Measurements from ENCODE around the gene FGD4. TPM values are rescaled to one million over a fixed set of nuclear protein-coding genes. Genes with fewer than 3 reads are reported as not detected.

Gene FGD4
- total RNA-seq = under 1 TPM; 0.61 to 0.76 TPM

GRCh38 chr12:32399370-32400113 is at the start of gene FGD4:
Gene FGD4 (plus strand): TSS chr12:32399558.
- Mint-ChIP-seq H3K4me1 (peaks cover 7% of the 10 kb centered on the region), H3K4me3 (peak within 1 kb of the TSS; percentile 84), H3K36me3 (no peaks in the 10 kb centered on the region), H3K9me3 (ENCODE audit: low read depth) (no peaks in the 10 kb centered on the region), H3K27me3 (peaks cover 43% of the 10 kb centered on the region), H3K27ac (peak within 1 kb of the TSS; percentile 75)
- ATAC-seq (peak; percentile 93), DNase-seq (peak; percentile 84)
- CTCF ChIA-PET = interaction anchor here (1.1 to 1.4 kb wide), 4 partner anchors 15 to 240 kb away, joined by 3 read pairs; no protein-coding TSS in a partner anchor

GRCh38 chr12:32353540-32353939 is 45.8 kb upstream of the FGD4 start:
- H3K4me1 Mint-ChIP-seq = no peaks in the 10 kb centered on the region
- no peaks in the 10 kb centered on the region for H3K9me3 Mint-ChIP-seq (ENCODE audit: low read depth)
- no peak overlapping the region for H3K4me3 Mint-ChIP-seq
- CTCF ChIA-PET = no interaction called here
- no peak overlapping the region for H3K27ac Mint-ChIP-seq
- no peaks in the 10 kb centered on the region for H3K36me3 Mint-ChIP-seq
- H3K27me3 Mint-ChIP-seq = no peaks in the 10 kb centered on the region
- ATAC-seq (no peak), DNase-seq (no peak)

- Mint-ChIP-seq H3K9me3 (ENCODE audit: low read depth) (no peaks in the 10 kb centered on the region), H3K4me1 (no peaks in the 10 kb centered on the region), H3K36me3 (no peaks in the 10 kb centered on the region), H3K27me3 (no peaks in the 10 kb centered on the region), H3K27ac (no peak overlapping the region), H3K4me3 (no peak overlapping the region)
- DNase-seq (no peak), ATAC-seq (no peak)
- CTCF ChIA-PET = no interaction called here
Observed at GRCh38 chr12:32357601-32358249, 41.6 kb upstream of the FGD4 start.

- CTCF ChIA-PET = no interaction called here
- H3K9me3 Mint-ChIP-seq (ENCODE audit: low read depth) = no peaks in the 10 kb centered on the region
- ATAC-seq (no peak), DNase-seq (no peak)
- no peaks in the 10 kb centered on the region for H3K27me3 Mint-ChIP-seq
- H3K4me3 Mint-ChIP-seq = no peak overlapping the region
- no peaks in the 10 kb centered on the region for H3K4me1 Mint-ChIP-seq
- no peak overlapping the region for H3K27ac Mint-ChIP-seq
- no peaks in the 10 kb centered on the region for H3K36me3 Mint-ChIP-seq
Observed at GRCh38 chr12:32360956-32361355, 38.4 kb upstream of the FGD4 start.

GRCh38 chr12:32362892-32363291 is 36.5 kb upstream of the FGD4 start:
- no peak for DNase-seq
- Mint-ChIP-seq H3K27ac (no peak overlapping the region), H3K9me3 (ENCODE audit: low read depth) (no peaks in the 10 kb centered on the region), H3K4me3 (no peak overlapping the region), H3K4me1 (no peaks in the 10 kb centered on the region), H3K27me3 (no peaks in the 10 kb centered on the region), H3K36me3 (no peaks in the 10 kb centered on the region)
- CTCF ChIA-PET = no interaction called here
- ATAC-seq = no peak

- Mint-ChIP-seq H3K27me3 (no peaks in the 10 kb centered on the region), H3K9me3 (ENCODE audit: low read depth) (no peaks in the 10 kb centered on the region)
- peak; percentile 56 for DNase-seq
Observed at GRCh38 chr12:32365473-32366064, 33.8 kb upstream of the FGD4 start.

GRCh38 chr12:32366714-32367113 is 32.6 kb upstream of the FGD4 start:
- ATAC-seq (no peak), DNase-seq (no peak)
- H3K4me3 Mint-ChIP-seq = no peak overlapping the region
- H3K27ac Mint-ChIP-seq = no peak overlapping the region
- no peaks in the 10 kb centered on the region for H3K36me3 Mint-ChIP-seq
- H3K27me3 Mint-ChIP-seq = no peaks in the 10 kb centered on the region
- no peaks in the 10 kb centered on the region for H3K9me3 Mint-ChIP-seq (ENCODE audit: low read depth)
- CTCF ChIA-PET = interaction anchor here (1.2 to 2.5 kb wide), 3 partner anchors 33 to 389 kb away, joined by 3 to 14 read pairs (median 3); partner anchors contain the start of gene YARS2
- H3K4me1 Mint-ChIP-seq = no peaks in the 10 kb centered on the region

More at GRCh38 chr12:32365473-32366064, 33.8 kb upstream of the FGD4 start:
- CTCF ChIA-PET = interaction anchor here (0.6 to 2.5 kb wide), 6 partner anchors 10 to 390 kb away, joined by 3 to 14 read pairs (median 4); partner anchors contain the start of gene YARS2
- Mint-ChIP-seq H3K36me3 (no peaks in the 10 kb centered on the region), H3K4me1 (no peaks in the 10 kb centered on the region), H3K4me3 (no peak overlapping the region), H3K27ac (no peak overlapping the region)
- no peak for ATAC-seq

GRCh38 chr12:32367381-32367780 is 32.0 kb upstream of the FGD4 start:
- Mint-ChIP-seq H3K9me3 (ENCODE audit: low read depth) (no peaks in the 10 kb centered on the region), H3K27ac (no peak overlapping the region), H3K36me3 (no peaks in the 10 kb centered on the region), H3K4me3 (no peak overlapping the region), H3K4me1 (no peaks in the 10 kb centered on the region), H3K27me3 (no peaks in the 10 kb centered on the region)
- DNase-seq (no peak), ATAC-seq (no peak)
- CTCF ChIA-PET = interaction anchor here (1.2 to 2.5 kb wide), 3 partner anchors 33 to 388 kb away, joined by 3 to 14 read pairs (median 3); partner anchors contain the start of gene YARS2

GRCh38 chr12:32369202-32369601 is 30.2 kb upstream of the FGD4 start:
- Mint-ChIP-seq H3K4me3 (no peak overlapping the region), H3K27me3 (no peaks in the 10 kb centered on the region), H3K27ac (no peak overlapping the region), H3K36me3 (no peaks in the 10 kb centered on the region), H3K9me3 (ENCODE audit: low read depth) (no peaks in the 10 kb centered on the region), H3K4me1 (no peaks in the 10 kb centered on the region)
- CTCF ChIA-PET = no interaction called here
- ATAC-seq (no peak), DNase-seq (no peak)

GRCh38 chr12:32377344-32378055 is 21.9 kb upstream of the FGD4 start:
- Mint-ChIP-seq H3K4me3 (no peak overlapping the region), H3K4me1 (no peaks in the 10 kb centered on the region), H3K9me3 (ENCODE audit: low read depth) (no peaks in the 10 kb centered on the region), H3K27ac (no peak overlapping the region), H3K27me3 (peaks cover 16% of the 10 kb centered on the region), H3K36me3 (no peaks in the 10 kb centered on the region)
- ATAC-seq (no peak), DNase-seq (no peak)
- CTCF ChIA-PET = no interaction called here

- Mint-ChIP-seq H3K4me1 (no peaks in the 10 kb centered on the region), H3K27ac (no peak overlapping the region), H3K27me3 (peaks cover 26% of the 10 kb centered on the region), H3K9me3 (ENCODE audit: low read depth) (no peaks in the 10 kb centered on the region), H3K4me3 (no peak overlapping the region), H3K36me3 (no peaks in the 10 kb centered on the region)
- no peak for DNase-seq
- CTCF ChIA-PET = no interaction called here
- no peak for ATAC-seq
Observed at GRCh38 chr12:32379213-32379612, 20.1 kb upstream of the FGD4 start.

- Mint-ChIP-seq H3K9me3 (ENCODE audit: low read depth) (no peaks in the 10 kb centered on the region), H3K4me1 (no peaks in the 10 kb centered on the region), H3K27ac (no peak overlapping the region), H3K36me3 (no peaks in the 10 kb centered on the region), H3K27me3 (peaks cover 26% of the 10 kb centered on the region), H3K4me3 (no peak overlapping the region)
- CTCF ChIA-PET = no interaction called here
- DNase-seq (no peak), ATAC-seq (no peak)
Observed at GRCh38 chr12:32379667-32380066, 19.7 kb upstream of the FGD4 start.

GRCh38 chr12:32382226-32382625 is 17.1 kb upstream of the FGD4 start:
- Mint-ChIP-seq H3K36me3 (no peaks in the 10 kb centered on the region), H3K27me3 (peaks cover 28% of the 10 kb centered on the region), H3K27ac (no peak overlapping the region), H3K4me1 (no peaks in the 10 kb centered on the region), H3K4me3 (no peak overlapping the region), H3K9me3 (ENCODE audit: low read depth) (no peaks in the 10 kb centered on the region)
- DNase-seq (no peak), ATAC-seq (no peak)
- CTCF ChIA-PET = no interaction called here
